Erythroblast (primary cell): ENCODE measurements around the gene PLEKHM3.

Source experiments
- GATA1 ChIP-seq: IDR thresholded peaks from 2 replicates; pipeline ENCODE4 v1.6.1; 2011; ENCODE audit warnings: low read depth, mild to moderate bottlenecking, control low read depth, low read length, moderate library complexity
- POLR2A ChIP-seq: IDR thresholded peaks from 2 replicates; pipeline ENCODE4 v1.6.1; 2011; ENCODE audit warnings: mild to moderate bottlenecking, low read length

GRCh38 chr2:207991944-207992343, 33.4 kb downstream of the PLEKHM3 start:
- TF ChIP-seq POLR2A = no peak
- no peak for TF ChIP-seq GATA1
